Measurements from ENCODE around the gene MYL11. TPM values are rescaled to one million over a fixed set of nuclear protein-coding genes. Genes with fewer than 3 reads are reported as not detected.

Gene MYL11
- total and polyA plus RNA-seq, 4 donors = 0.70 TPM; not detected in 3

GRCh38 chr16:30407804-30408534 is 33.4 kb downstream of the MYL11 start:
- H3K9ac ChIP-seq (ENCODE audit: low read depth in 1 of 2, low read length in 2 of 2) = peak overlapping the region in 1 of 2 donors; percentile 42
- peak overlapping the region; percentile 78 to 87 for H3K27ac ChIP-seq (ENCODE audit: low read depth in 1 of 2, low read length in 2 of 2)
- peaks cover 8 to 32% (median 24%) of the 10 kb centered on the region in 4 donors for H3K4me1 ChIP-seq (ENCODE audit: control insufficient read depth in 4 of 4, insufficient read depth in 4 of 4, low read length in 3 of 4)
- no peaks in the 10 kb centered on the region for H3K9me3 ChIP-seq (ENCODE audit: control insufficient read depth in 4 of 4, low read length in 3 of 4)
- H3K36me3 ChIP-seq (ENCODE audit: control insufficient read depth in 4 of 4, insufficient read depth in 3 of 4, low read depth in 1 of 4, low read length in 3 of 4) = no peaks in the 10 kb centered on the region
- H3K4me3 ChIP-seq (ENCODE audit: low read depth in 1 of 3, low read length in 3 of 3) = peak overlapping the region; percentile 32 to 74 (median 51)
- 10% methylated on average over 18 of the region's 19 CpGs for WGBS
- no peaks in the 10 kb centered on the region for H3K27me3 ChIP-seq (ENCODE audit: control insufficient read depth in 4 of 4, insufficient read depth in 4 of 4, low read length in 3 of 4)
- TF ChIP-seq CTCF (IDR thresholded peaks at IDR 0.05; ENCODE audit: low read depth, low read length, missing input control) = no peak
- no peak for TF ChIP-seq FOXA1 (IDR thresholded peaks at IDR 0.05)
- no peak for TF ChIP-seq TAF1 (conservative IDR thresholded peaks at IDR 0.05)
- no peak for TF ChIP-seq JUND (IDR thresholded peaks at IDR 0.05)
- TF ChIP-seq HNF4A (conservative IDR thresholded peaks at IDR 0.05) = no peak
- TF ChIP-seq SP1 (IDR thresholded peaks at IDR 0.05) = no peak
- no peak for TF ChIP-seq RAD21 (IDR thresholded peaks at IDR 0.05)
- TF ChIP-seq EGR1 (IDR thresholded peaks at IDR 0.05; ENCODE audit: low read depth in 2 of 2) = no peak
- no peak for TF ChIP-seq NR2F2 (IDR thresholded peaks at IDR 0.05)
- no peak for TF ChIP-seq GABPA (IDR thresholded peaks at IDR 0.05 in 1 of 2, conservative IDR thresholded peaks at IDR 0.05 in 1 of 2)
- TF ChIP-seq, protein P1, sequence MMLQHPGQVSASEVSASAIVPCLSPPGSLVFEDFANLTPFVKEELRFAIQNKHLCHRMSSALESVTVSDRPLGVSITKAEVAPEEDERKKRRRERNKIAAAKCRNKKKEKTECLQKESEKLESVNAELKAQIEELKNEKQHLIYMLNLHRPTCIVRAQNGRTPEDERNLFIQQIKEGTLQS (IDR thresholded peaks at IDR 0.05) = no peak
- TF ChIP-seq, protein P2, sequence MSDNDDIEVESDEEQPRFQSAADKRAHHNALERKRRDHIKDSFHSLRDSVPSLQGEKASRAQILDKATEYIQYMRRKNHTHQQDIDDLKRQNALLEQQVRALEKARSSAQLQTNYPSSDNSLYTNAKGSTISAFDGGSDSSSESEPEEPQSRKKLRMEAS (IDR thresholded peaks at IDR 0.05) = no peak
- TF ChIP-seq HNF4G (IDR thresholded peaks at IDR 0.05) = no peak
- no peak for TF ChIP-seq RXRA (IDR thresholded peaks at IDR 0.05)
- DNase-seq (ENCODE audit: low spot score) = no peak

GRCh38 chr16:30409125-30410060 is 34.8 kb downstream of the MYL11 start:
- Histone ChIP-seq H3K9ac (ENCODE audit: low read depth in 1 of 2, low read length in 2 of 2) (no peak overlapping the region), H3K27ac (ENCODE audit: low read depth in 1 of 2, low read length in 2 of 2) (peak overlapping the region in 1 of 2 donors; percentile 15), H3K27me3 (ENCODE audit: control insufficient read depth in 4 of 4, insufficient read depth in 4 of 4, low read length in 3 of 4) (no peaks in the 10 kb centered on the region), H3K4me3 (ENCODE audit: low read depth in 1 of 3, low read length in 3 of 3) (no peak overlapping the region), H3K9me3 (ENCODE audit: control insufficient read depth in 4 of 4, low read length in 3 of 4) (no peaks in the 10 kb centered on the region), H3K4me1 (ENCODE audit: control insufficient read depth in 4 of 4, insufficient read depth in 4 of 4, low read length in 3 of 4) (peaks cover 8 to 32% (median 24%) of the 10 kb centered on the region in 4 donors), H3K36me3 (ENCODE audit: control insufficient read depth in 4 of 4, insufficient read depth in 3 of 4, low read depth in 1 of 4, low read length in 3 of 4) (peaks cover 0 to 2% (median under 1%) of the 10 kb centered on the region in 4 donors)
- peak; percentile 95 for DNase-seq (ENCODE audit: low spot score)
- 36% methylated on average over 15 of the region's 15 CpGs for WGBS
- TF ChIP-seq CTCF (IDR thresholded peaks at IDR 0.05; ENCODE audit: low read depth, low read length, missing input control) (peak; percentile 96), FOXA2 (IDR thresholded peaks at IDR 0.05) (no peak), TAF1 (conservative IDR thresholded peaks at IDR 0.05) (no peak), GABPA (IDR thresholded peaks at IDR 0.05 in 1 of 2, conservative IDR thresholded peaks at IDR 0.05 in 1 of 2) (no peak), NR2F2 (IDR thresholded peaks at IDR 0.05) (no peak), YY1 (IDR thresholded peaks at IDR 0.05) (no peak), HNF4A (conservative IDR thresholded peaks at IDR 0.05) (peak; percentile 5 to 35), RAD21 (IDR thresholded peaks at IDR 0.05) (peak; percentile 97), SP1 (IDR thresholded peaks at IDR 0.05) (no peak), RXRA (IDR thresholded peaks at IDR 0.05) (peak; percentile 32 to 56), HNF4G (IDR thresholded peaks at IDR 0.05) (no peak)
- TF ChIP-seq, protein P3, sequence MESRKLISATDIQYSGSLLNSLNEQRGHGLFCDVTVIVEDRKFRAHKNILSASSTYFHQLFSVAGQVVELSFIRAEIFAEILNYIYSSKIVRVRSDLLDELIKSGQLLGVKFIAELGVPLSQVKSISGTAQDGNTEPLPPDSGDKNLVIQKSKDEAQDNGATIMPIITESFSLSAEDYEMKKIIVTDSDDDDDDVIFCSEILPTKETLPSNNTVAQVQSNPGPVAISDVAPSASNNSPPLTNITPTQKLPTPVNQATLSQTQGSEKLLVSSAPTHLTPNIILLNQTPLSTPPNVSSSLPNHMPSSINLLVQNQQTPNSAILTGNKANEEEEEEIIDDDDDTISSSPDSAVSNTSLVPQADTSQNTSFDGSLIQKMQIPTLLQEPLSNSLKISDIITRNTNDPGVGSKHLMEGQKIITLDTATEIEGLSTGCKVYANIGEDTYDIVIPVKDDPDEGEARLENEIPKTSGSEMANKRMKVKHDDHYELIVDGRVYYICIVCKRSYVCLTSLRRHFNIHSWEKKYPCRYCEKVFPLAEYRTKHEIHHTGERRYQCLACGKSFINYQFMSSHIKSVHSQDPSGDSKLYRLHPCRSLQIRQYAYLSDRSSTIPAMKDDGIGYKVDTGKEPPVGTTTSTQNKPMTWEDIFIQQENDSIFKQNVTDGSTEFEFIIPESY (IDR thresholded peaks at IDR 0.05) = no peak
- TF ChIP-seq, protein P4, sequence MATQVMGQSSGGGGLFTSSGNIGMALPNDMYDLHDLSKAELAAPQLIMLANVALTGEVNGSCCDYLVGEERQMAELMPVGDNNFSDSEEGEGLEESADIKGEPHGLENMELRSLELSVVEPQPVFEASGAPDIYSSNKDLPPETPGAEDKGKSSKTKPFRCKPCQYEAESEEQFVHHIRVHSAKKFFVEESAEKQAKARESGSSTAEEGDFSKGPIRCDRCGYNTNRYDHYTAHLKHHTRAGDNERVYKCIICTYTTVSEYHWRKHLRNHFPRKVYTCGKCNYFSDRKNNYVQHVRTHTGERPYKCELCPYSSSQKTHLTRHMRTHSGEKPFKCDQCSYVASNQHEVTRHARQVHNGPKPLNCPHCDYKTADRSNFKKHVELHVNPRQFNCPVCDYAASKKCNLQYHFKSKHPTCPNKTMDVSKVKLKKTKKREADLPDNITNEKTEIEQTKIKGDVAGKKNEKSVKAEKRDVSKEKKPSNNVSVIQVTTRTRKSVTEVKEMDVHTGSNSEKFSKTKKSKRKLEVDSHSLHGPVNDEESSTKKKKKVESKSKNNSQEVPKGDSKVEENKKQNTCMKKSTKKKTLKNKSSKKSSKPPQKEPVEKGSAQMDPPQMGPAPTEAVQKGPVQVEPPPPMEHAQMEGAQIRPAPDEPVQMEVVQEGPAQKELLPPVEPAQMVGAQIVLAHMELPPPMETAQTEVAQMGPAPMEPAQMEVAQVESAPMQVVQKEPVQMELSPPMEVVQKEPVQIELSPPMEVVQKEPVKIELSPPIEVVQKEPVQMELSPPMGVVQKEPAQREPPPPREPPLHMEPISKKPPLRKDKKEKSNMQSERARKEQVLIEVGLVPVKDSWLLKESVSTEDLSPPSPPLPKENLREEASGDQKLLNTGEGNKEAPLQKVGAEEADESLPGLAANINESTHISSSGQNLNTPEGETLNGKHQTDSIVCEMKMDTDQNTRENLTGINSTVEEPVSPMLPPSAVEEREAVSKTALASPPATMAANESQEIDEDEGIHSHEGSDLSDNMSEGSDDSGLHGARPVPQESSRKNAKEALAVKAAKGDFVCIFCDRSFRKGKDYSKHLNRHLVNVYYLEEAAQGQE (IDR thresholded peaks at IDR 0.05) = peak; percentile 18
- TF ChIP-seq, protein P2 (IDR thresholded peaks at IDR 0.05) = no peak

Measured in liver (tissue), 9 donors.